Astrocyte (in vitro differentiated cells and primary cell): ENCODE measurements around the gene EPHB1. TPM values are rescaled to one million over a fixed set of nuclear protein-coding genes. Genes with fewer than 3 reads are reported as not detected.
A peak's percentile ranks its signal among the peaks of the same experiment; 100 is the strongest.

ENCODE experiments used
- DNase-seq: peaks from one replicate; pipeline ENCODE4 v3.0.0-alpha.2; 2010; ENCODE audit warnings: low read depth
- FAIRE-seq: peaks from 2 replicates; lab custom pipeline; 2011; peaks lifted over from hg19 to GRCh38; lab: Jason Lieb, UNC
- H2AFZ ChIP-seq: 2 replicates; pipeline ENCODE4 v1.6.0; 2012; ENCODE audit warnings: low read depth, low read length, inconsistent platforms
- H3K27ac ChIP-seq: 2 replicates; pipeline ENCODE4 v1.5.1; 2011; ENCODE audit warnings: low read depth, low read length, inconsistent platforms
- H3K27me3 ChIP-seq: 2 replicates; pipeline ENCODE4 v1.6.0; 2011; ENCODE audit warnings: low read length, inconsistent platforms; ENCODE audit not compliant: insufficient read depth
- H3K36me3 ChIP-seq: 2 replicates; pipeline ENCODE4 v1.5.1; 2011; ENCODE audit warnings: low read length, inconsistent platforms; ENCODE audit not compliant: insufficient read depth
- H3K4me1 ChIP-seq: 2 replicates; pipeline ENCODE4 v1.5.1; 2011; ENCODE audit warnings: low read length, inconsistent platforms; ENCODE audit not compliant: insufficient read depth
- H3K4me2 ChIP-seq: 2 replicates; pipeline ENCODE4 v1.6.0; 2012; ENCODE audit warnings: low read length, inconsistent platforms
- H3K4me3 ChIP-seq: 2 replicates; pipeline ENCODE4 v1.5.1; 2011; ENCODE audit warnings: low read depth, mild to moderate bottlenecking, low read length, inconsistent platforms; ENCODE audit not compliant: insufficient read depth
- H3K79me2 ChIP-seq: 2 replicates; pipeline ENCODE4 v1.6.0; 2012; ENCODE audit warnings: mild to moderate bottlenecking, low read length, inconsistent platforms; ENCODE audit not compliant: insufficient read depth
- H3K9ac ChIP-seq: 2 replicates; pipeline ENCODE4 v1.6.0; 2012; ENCODE audit warnings: mild to moderate bottlenecking, low read length, inconsistent platforms
- H3K9me3 ChIP-seq: 2 replicates; pipeline ENCODE4 v1.5.1; 2012; ENCODE audit warnings: low read depth, mild to moderate bottlenecking, low read length, inconsistent platforms; ENCODE audit not compliant: insufficient read depth
- H4K20me1 ChIP-seq: 2 replicates; pipeline ENCODE4 v1.6.0; 2012; ENCODE audit warnings: low read length, inconsistent platforms; ENCODE audit not compliant: insufficient read depth
- H3K27ac Mint-ChIP-seq: one replicate; pipeline ENCODE4 v1.8.0; 2021; ENCODE audit warnings: mild to moderate bottlenecking, mixed read lengths; ENCODE audit not compliant: unreplicated experiment
- H3K27me3 Mint-ChIP-seq: one replicate; pipeline ENCODE4 v1.8.0; 2021; ENCODE audit warnings: low read depth, mixed read lengths; ENCODE audit not compliant: unreplicated experiment
- H3K36me3 Mint-ChIP-seq: one replicate; pipeline ENCODE4 v1.8.0; 2021; ENCODE audit warnings: low read depth, mixed read lengths; ENCODE audit not compliant: unreplicated experiment
- H3K4me1 Mint-ChIP-seq: one replicate; pipeline ENCODE4 v1.8.0; 2021; ENCODE audit warnings: low read depth, mixed read lengths; ENCODE audit not compliant: unreplicated experiment
- H3K4me3 Mint-ChIP-seq: one replicate; pipeline ENCODE4 v1.8.0; 2021; ENCODE audit warnings: mild to moderate bottlenecking, moderate library complexity, mixed read lengths; ENCODE audit not compliant: unreplicated experiment
- H3K9me3 Mint-ChIP-seq: one replicate; pipeline ENCODE4 v1.8.0; 2021; ENCODE audit warnings: mild to moderate bottlenecking, mixed read lengths; ENCODE audit not compliant: unreplicated experiment
- CTCF ChIP-seq: IDR thresholded peaks from 2 replicates; pipeline ENCODE4 v1.5.1; 2011; ENCODE audit warnings: low read depth, mild to moderate bottlenecking, inconsistent platforms, low read length, moderate library complexity; ENCODE audit not compliant: insufficient read depth
- EZH2 ChIP-seq: IDR thresholded peaks from 2 replicates; pipeline ENCODE4 v1.6.1; 2012; ENCODE audit warnings: mild to moderate bottlenecking, low read length, inconsistent platforms; ENCODE audit not compliant: insufficient read depth
- total RNA-seq: library from RNA; stranded (reverse); gene quantifications from 2 replicates; pipeline ENCODE4 v1.2.1, GENCODE V29; 2021

EPHB1 gene
- total RNA-seq, 1 donor from 2014 or later = 4.1 TPM

DNA sequence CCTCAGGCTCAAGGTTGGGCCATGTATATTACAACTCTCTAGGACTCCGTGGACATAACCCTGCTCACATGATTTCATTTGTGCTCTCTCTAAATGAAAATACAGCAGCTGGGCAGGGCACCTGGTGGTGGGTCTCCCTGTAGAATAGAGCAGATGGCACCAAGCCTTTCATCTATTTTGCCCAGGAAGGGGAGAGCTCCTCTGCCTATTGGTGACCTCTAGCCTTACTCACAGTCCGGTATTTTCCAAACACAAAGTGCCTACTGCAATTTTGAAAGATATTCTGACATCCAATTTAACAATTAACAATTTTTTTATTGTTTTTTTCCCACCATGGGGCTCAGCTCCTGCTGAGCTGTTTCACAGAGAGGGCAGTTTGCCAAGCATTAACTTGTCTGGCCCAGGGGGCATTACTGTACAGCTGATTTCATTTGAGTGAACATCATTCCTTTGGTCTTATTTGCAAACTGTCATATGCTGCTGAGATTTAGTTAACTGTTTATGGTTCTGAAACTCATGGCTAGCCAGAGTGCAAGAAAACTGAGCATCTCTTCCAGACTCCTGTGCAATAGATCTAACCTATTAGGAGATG is 474.0 kb downstream of the EPHB1 start:
- H3K27ac Mint-ChIP-seq = no peak overlapping the region
- no peak for FAIRE-seq
- TF ChIP-seq CTCF (no peak), EZH2 (no peak)

GRCh38 chr3:135271177-135272025 is 476.3 kb downstream of the EPHB1 start:
- Histone ChIP-seq H3K36me3 (no peaks in the 10 kb centered on the region), H3K79me2 (no peaks in the 10 kb centered on the region), H3K4me1 (no peaks in the 10 kb centered on the region), H2AFZ (no peak overlapping the region), H3K4me3 (no peak overlapping the region), H3K9ac (no peak overlapping the region), H3K9me3 (no peaks in the 10 kb centered on the region), H3K4me2 (no peak overlapping the region), H3K27me3 (no peaks in the 10 kb centered on the region), H3K27ac (no peak overlapping the region), H4K20me1 (no peaks in the 10 kb centered on the region)
- no peak for DNase-seq
- Mint-ChIP-seq H3K36me3 (no peaks in the 10 kb centered on the region), H3K9me3 (no peaks in the 10 kb centered on the region), H3K4me1 (no peaks in the 10 kb centered on the region), H3K4me3 (no peak overlapping the region), H3K27ac (peak overlapping the region; percentile 23), H3K27me3 (peaks cover 3% of the 10 kb centered on the region)
- TF ChIP-seq CTCF = no peak
- no peak for TF ChIP-seq EZH2
- no peak for FAIRE-seq

More for the DNA sequence above, 474.0 kb downstream of the EPHB1 start:
- Histone ChIP-seq H3K79me2 (no peaks in the 10 kb centered on the region), H3K36me3 (no peaks in the 10 kb centered on the region), H3K4me3 (no peak overlapping the region), H3K9me3 (no peaks in the 10 kb centered on the region), H3K4me1 (no peaks in the 10 kb centered on the region), H3K4me2 (no peak overlapping the region), H3K9ac (no peak overlapping the region), H2AFZ (no peak overlapping the region), H3K27me3 (no peaks in the 10 kb centered on the region), H4K20me1 (no peaks in the 10 kb centered on the region), H3K27ac (no peak overlapping the region)
- no peaks in the 10 kb centered on the region for H3K36me3 Mint-ChIP-seq
- no peaks in the 10 kb centered on the region for H3K9me3 Mint-ChIP-seq
- peaks cover 11% of the 10 kb centered on the region for H3K27me3 Mint-ChIP-seq
- DNase-seq = no peak
- H3K4me3 Mint-ChIP-seq = no peak overlapping the region
- H3K4me1 Mint-ChIP-seq = no peaks in the 10 kb centered on the region
